Measurements from ENCODE around the gene RAI14. TPM values are rescaled to one million over a fixed set of nuclear protein-coding genes. Genes with fewer than 3 reads are reported as not detected.

RAI14 gene
- total and polyA plus RNA-seq, 2 donors (not counting 1 experiment from before 2014, with no cell fraction given), result 98.7 to 125 TPM

GRCh38 chr5:34738381-34738780 lies 82.3 kb downstream of the RAI14 start:
- DNase-seq (ENCODE audit: low read depth in 2 of 2), result peak; percentile 36 to 56
- H3K36me3 ChIP-seq (ENCODE audit: control insufficient read depth, insufficient read depth, low read length), result peaks cover 4% of the 10 kb centered on the region

GRCh38 chr5:34740389-34740806 lies 84.3 kb downstream of the RAI14 start:
- H3K4me2 ChIP-seq (ENCODE audit: extremely low read depth, insufficient read depth, low read length), result no peak overlapping the region
- H2AFZ ChIP-seq (ENCODE audit: low read length), result no peak overlapping the region
- H3K4me3 ChIP-seq (replicated peaks in 1 of 4; ENCODE audit: control extremely low read depth in 1 of 4, insufficient read depth in 1 of 4, low read depth in 3 of 4, low read length in 4 of 4), result no peak overlapping the region
- H3K9me3 ChIP-seq (ENCODE audit: control insufficient read depth, insufficient read depth, low read depth, low read length), result no peaks in the 10 kb centered on the region
- TF ChIP-seq CTCF (conservative IDR thresholded peaks at IDR 0.05 in 1 of 2, IDR thresholded peaks at IDR 0.05 in 1 of 2; ENCODE audit: low read depth in 1 of 2, low read length in 2 of 2), result no peak
- no peak for TF ChIP-seq EZH2 (IDR thresholded peaks at IDR 0.05; ENCODE audit: low read length, missing control alignments)
- peak overlapping the region; percentile 24 for H3K27ac ChIP-seq (ENCODE audit: insufficient read depth, low read length)
- no peaks in the 10 kb centered on the region for H3K27me3 ChIP-seq (ENCODE audit: control insufficient read depth, insufficient read depth, low read length)
- DNase-seq (ENCODE audit: low read depth in 2 of 2), result peak in 1 of 2 donors; percentile 41
- peaks cover 68% of the 10 kb centered on the region for H3K79me2 ChIP-seq (ENCODE audit: control insufficient read depth, insufficient read depth, low read length)
- H3K36me3 ChIP-seq (ENCODE audit: control insufficient read depth, insufficient read depth, low read length), result peaks cover 1% of the 10 kb centered on the region
- H3K9ac ChIP-seq (ENCODE audit: insufficient read depth, low read length), result no peak overlapping the region
- no peaks in the 10 kb centered on the region for H4K20me1 ChIP-seq (ENCODE audit: control insufficient read depth, extremely low read depth, insufficient read depth, low read length)
- peaks cover 8% of the 10 kb centered on the region for H3K4me1 ChIP-seq (ENCODE audit: control insufficient read depth, extremely low read depth, insufficient read depth, low read length)

More at GRCh38 chr5:34738381-34738780, 82.3 kb downstream of the RAI14 start:
- Histone ChIP-seq H3K79me2 (ENCODE audit: control insufficient read depth, insufficient read depth, low read length) (peaks cover 68% of the 10 kb centered on the region), H3K4me3 (replicated peaks in 1 of 4; ENCODE audit: control extremely low read depth in 1 of 4, insufficient read depth in 1 of 4, low read depth in 3 of 4, low read length in 4 of 4) (no peak overlapping the region), H3K27me3 (ENCODE audit: control insufficient read depth, insufficient read depth, low read length) (no peaks in the 10 kb centered on the region), H2AFZ (ENCODE audit: low read length) (no peak overlapping the region), H3K4me1 (ENCODE audit: control insufficient read depth, extremely low read depth, insufficient read depth, low read length) (peaks cover 6% of the 10 kb centered on the region), H4K20me1 (ENCODE audit: control insufficient read depth, extremely low read depth, insufficient read depth, low read length) (no peaks in the 10 kb centered on the region), H3K27ac (ENCODE audit: insufficient read depth, low read length) (no peak overlapping the region), H3K9ac (ENCODE audit: insufficient read depth, low read length) (no peak overlapping the region), H3K9me3 (ENCODE audit: control insufficient read depth, insufficient read depth, low read depth, low read length) (no peaks in the 10 kb centered on the region), H3K4me2 (ENCODE audit: extremely low read depth, insufficient read depth, low read length) (no peak overlapping the region)
- TF ChIP-seq EZH2 (IDR thresholded peaks at IDR 0.05; ENCODE audit: low read length, missing control alignments), result no peak
- no peak for TF ChIP-seq CTCF (conservative IDR thresholded peaks at IDR 0.05 in 1 of 2, IDR thresholded peaks at IDR 0.05 in 1 of 2; ENCODE audit: low read depth in 1 of 2, low read length in 2 of 2)

GRCh38 chr5:34742061-34742460 lies 85.9 kb downstream of the RAI14 start:
- Histone ChIP-seq H3K4me1 (ENCODE audit: control insufficient read depth, extremely low read depth, insufficient read depth, low read length) (peaks cover 6% of the 10 kb centered on the region), H3K27ac (ENCODE audit: insufficient read depth, low read length) (no peak overlapping the region), H4K20me1 (ENCODE audit: control insufficient read depth, extremely low read depth, insufficient read depth, low read length) (no peaks in the 10 kb centered on the region), H3K36me3 (ENCODE audit: control insufficient read depth, insufficient read depth, low read length) (peaks cover 1% of the 10 kb centered on the region), H3K4me2 (ENCODE audit: extremely low read depth, insufficient read depth, low read length) (no peak overlapping the region), H3K9ac (ENCODE audit: insufficient read depth, low read length) (no peak overlapping the region), H3K79me2 (ENCODE audit: control insufficient read depth, insufficient read depth, low read length) (peaks cover 65% of the 10 kb centered on the region), H3K4me3 (replicated peaks in 1 of 4; ENCODE audit: control extremely low read depth in 1 of 4, insufficient read depth in 1 of 4, low read depth in 3 of 4, low read length in 4 of 4) (no peak overlapping the region), H3K9me3 (ENCODE audit: control insufficient read depth, insufficient read depth, low read depth, low read length) (no peaks in the 10 kb centered on the region), H3K27me3 (ENCODE audit: control insufficient read depth, insufficient read depth, low read length) (no peaks in the 10 kb centered on the region), H2AFZ (ENCODE audit: low read length) (no peak overlapping the region)
- TF ChIP-seq CTCF (conservative IDR thresholded peaks at IDR 0.05 in 1 of 2, IDR thresholded peaks at IDR 0.05 in 1 of 2; ENCODE audit: low read depth in 1 of 2, low read length in 2 of 2) (no peak), EZH2 (IDR thresholded peaks at IDR 0.05; ENCODE audit: low read length, missing control alignments) (no peak)
- peak in 1 of 2 donors; percentile 52 for DNase-seq (ENCODE audit: low read depth in 2 of 2)
